NK-92 treated with Interleukin-12 subunit alpha and Interleukin-12 subunit beta, amount 100 ng/mL, for 24 hours (cell line): ENCODE results near the gene XRCC5.
"Not testable (repeated sequence)": the region's sequence is repeated elsewhere in the genome, so short reads cannot be mapped to it uniquely, and the experiment has no call there.

Experiments
- DNase-seq: peaks from one replicate; lab custom pipeline; 2025; lab: John Stamatoyannopoulos, UW

XRCC5 gene

GRCh38 chr2:216118474-216118873 is 9.3 kb downstream of the XRCC5 start:
- no peak for DNase-seq

DNA sequence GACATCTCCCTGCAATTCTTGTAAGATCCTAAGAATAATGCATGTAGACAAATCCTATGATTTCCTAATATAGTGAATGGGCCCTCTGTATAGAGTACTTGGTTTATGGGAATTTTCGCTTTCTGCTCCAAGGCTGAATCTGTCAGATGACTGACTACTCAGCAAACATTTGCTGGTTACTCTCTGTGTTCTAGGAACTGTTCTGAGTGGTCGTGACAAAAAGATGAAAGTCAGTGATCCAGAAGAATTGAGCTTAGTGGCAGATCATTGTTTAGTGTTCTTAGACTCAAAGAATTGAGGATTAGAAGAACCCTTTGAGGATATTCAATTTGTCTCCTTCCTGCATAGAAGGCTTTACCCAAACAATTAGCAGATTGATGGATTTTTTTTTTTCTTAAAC is 10.0 kb downstream of the XRCC5 start:
- DNase-seq: no peak

DNA sequence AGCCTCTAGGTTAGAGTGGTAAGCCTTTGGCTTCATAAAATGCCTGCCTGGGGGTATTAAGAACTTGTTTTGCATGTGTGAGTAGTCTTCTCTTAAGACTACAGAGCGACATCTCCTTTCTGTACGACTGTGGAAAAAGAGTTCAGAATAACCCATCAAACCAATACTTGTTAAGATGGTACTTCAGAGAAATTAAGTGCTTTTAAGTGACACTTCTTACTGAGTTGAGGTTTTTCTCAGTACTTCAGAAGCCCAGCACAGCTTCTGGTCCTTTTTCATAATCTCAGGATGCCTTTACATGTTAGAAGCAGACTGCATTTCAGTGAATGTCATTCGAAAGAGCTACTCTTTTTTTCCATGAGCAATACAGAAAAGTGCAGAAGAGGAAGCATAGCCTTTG is 10.8 kb downstream of the XRCC5 start:
- no peak for DNase-seq

DNA sequence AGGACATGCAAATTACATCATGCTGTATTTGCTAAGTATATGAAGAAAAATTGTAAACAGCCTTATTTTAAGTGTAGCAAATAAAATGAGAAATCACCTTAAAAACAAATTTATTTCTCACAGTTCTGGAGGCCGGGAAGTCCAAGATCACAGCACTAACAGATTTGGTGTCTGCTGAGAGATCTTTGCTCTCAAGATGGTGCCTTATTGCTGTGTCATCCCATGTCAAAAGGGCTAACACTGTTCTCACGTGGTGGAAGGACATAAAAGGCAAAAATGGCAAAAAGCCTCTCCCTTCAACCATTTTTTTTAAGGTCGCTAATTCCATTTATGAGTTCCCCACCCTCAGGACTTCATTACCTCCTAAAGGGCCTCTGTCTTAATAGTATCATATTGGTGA is 12.1 kb downstream of the XRCC5 start:
- DNase-seq: no peak

DNA sequence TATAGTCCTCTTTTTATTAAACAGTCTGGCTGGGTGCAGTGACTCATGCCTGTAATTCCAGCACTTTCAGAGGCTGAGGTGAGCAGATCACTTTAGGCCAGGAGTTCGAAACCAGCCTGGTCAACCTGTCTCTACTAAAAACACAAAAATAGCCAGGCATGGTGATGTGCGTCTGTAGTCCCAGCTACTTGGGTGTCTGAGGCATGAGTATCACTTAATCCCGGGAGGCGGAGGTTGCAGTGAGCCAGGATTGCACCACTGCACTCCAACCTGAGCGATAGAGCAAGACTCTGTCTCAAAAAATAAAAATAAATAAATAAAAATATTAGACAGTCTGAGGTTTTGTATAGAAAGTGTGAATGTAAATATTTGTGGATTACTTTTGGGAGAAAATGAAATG is 17.8 kb downstream of the XRCC5 start:
- DNase-seq: no peak

DNA sequence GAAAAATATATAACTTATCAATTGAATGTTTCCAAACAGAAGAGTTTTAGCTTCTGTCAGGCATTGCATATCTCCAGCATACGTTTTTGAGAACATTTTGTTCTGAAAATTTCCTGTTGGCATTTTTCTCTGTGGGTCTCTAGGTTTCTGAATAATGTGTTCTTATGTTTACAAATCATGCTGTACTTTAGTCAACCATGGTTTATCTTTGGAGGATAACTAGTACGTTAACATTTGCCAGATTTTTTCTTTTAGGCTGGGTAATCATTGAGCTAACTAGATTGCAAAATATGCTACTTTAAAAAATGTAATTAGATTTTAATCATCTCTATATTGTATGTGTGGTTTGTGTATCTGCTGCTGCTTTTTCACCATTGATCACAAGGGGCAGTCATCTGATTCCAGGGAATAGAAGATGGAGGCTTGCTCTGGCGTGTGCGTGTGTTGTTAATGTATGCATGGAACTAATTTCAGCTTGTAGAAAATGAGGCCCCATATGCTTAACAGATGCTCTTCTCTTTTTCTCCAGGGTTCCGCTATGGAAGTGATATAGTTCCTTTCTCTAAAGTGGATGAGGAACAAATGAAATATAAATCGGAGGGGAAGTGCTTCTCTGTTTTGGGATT is 21.3 kb downstream of the XRCC5 start:
- DNase-seq: no peak

- no peak for DNase-seq
Observed at GRCh38 chr2:216131175-216131926, 22.2 kb downstream of the XRCC5 start.

- no peak for DNase-seq
Observed at GRCh38 chr2:216132585-216132984, 23.4 kb downstream of the XRCC5 start.

DNA sequence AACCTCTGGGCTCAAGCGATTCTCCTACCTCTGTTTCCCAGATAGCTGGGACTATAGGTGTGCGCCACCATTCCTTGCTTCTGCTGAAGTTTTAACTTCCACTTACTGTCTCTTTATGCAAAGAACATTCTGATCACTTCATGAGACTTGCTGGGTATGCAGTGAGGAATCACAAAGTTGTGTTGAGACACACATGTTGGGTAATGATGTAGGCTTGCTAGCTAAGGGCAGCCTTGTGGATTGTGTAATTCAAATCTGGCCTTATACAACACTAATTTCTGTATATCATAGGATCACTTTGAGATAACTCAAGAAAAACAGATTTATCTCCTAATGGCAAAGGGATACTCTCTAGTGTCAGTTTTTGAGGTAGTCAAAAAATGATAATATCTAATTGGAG is 24.2 kb downstream of the XRCC5 start:
- no peak for DNase-seq

DNA sequence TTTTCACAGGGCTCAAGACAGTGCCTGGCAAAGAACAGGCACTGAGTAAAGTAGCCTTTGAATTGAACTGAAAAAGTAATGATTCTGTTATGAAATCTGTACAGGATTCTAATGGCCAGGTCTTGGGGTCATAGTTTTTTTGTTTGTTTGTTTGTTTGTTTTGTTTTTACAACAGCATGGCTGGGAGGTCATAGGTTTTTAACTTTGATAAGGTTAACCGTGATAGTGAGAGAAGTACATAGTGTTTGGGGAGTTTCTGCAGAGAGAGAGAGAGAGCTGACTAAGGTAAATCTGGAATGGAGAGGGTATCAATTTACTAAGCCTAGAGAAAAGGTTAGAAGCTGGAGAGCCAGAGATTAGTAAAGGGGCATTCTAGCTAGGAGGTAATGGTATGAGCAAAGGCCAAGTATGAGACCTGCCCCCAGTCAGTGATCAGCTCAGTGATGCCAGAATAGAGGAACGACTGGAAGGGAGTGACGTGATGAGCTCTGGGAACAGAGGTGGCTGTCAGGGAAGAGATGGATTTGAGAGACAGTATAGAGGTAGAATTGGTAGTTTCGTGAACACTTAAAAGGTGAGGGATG is 25.9 kb downstream of the XRCC5 start:
- DNase-seq: no peak

GRCh38 chr2:216139884-216140283 is 30.7 kb downstream of the XRCC5 start:
- no peak for DNase-seq

DNA sequence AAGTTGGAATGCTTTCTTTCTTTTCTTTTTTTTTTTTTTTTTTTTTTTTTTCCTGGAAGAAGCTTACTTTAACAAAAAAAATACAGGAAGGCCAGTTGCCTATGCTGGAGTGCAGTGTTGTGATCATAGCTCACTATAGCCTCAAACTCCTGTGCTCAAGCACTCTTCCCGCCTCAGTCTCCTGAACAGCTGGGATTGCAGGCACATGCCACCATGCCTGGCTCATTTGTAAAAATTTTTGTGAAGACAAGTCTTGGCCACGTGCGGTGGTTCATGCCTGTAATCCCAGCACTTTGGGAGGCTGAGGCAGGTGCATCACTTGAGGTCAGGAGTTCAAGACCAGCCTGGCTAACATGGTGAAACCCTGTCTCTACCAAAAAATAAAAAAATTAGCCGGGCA is 32.4 kb downstream of the XRCC5 start:
- DNase-seq: not testable (repeated sequence)

- DNase-seq: no peak
Observed at GRCh38 chr2:216142540-216142939, 33.4 kb downstream of the XRCC5 start.

DNA sequence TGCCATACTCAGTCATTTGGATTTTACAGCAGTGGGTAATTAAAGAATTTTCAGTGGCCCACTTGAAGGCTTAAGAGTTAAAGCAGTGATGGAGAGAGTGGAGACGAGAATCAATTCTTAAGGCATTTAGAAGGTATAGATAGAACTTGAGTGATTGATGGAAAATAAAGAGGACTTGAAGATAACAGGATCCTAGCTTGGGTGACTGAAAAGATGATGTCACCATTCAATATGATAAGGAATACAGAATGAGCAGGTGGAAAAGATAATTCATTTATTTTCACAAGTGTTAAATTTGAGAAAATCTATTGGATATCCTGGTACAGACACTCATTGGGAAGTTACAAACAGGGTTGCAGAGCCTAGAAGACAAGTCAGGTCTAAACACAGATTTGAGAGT is 35.2 kb downstream of the XRCC5 start:
- DNase-seq: no peak

DNA sequence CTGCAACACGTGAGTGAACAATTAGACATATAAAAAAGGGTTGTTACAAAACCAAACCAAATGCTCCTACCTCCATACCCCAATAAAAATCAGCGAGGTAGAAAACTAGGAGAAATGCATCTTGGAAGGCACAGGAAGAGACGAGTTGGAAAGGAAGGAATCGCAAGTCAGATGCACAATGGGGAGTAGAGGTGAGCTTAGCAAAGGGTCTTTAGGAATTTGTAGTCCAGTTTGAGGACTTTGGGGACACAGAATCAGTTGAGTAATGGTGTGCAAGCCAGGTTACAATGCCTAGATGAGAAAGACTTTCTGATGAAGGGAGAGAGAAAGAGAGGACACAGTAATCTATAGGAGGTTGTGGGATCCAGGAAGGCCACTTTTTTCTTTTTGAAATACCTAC is 35.7 kb downstream of the XRCC5 start:
- no peak for DNase-seq

GRCh38 chr2:216146573-216146972 is 37.4 kb downstream of the XRCC5 start:
- no peak for DNase-seq

DNA sequence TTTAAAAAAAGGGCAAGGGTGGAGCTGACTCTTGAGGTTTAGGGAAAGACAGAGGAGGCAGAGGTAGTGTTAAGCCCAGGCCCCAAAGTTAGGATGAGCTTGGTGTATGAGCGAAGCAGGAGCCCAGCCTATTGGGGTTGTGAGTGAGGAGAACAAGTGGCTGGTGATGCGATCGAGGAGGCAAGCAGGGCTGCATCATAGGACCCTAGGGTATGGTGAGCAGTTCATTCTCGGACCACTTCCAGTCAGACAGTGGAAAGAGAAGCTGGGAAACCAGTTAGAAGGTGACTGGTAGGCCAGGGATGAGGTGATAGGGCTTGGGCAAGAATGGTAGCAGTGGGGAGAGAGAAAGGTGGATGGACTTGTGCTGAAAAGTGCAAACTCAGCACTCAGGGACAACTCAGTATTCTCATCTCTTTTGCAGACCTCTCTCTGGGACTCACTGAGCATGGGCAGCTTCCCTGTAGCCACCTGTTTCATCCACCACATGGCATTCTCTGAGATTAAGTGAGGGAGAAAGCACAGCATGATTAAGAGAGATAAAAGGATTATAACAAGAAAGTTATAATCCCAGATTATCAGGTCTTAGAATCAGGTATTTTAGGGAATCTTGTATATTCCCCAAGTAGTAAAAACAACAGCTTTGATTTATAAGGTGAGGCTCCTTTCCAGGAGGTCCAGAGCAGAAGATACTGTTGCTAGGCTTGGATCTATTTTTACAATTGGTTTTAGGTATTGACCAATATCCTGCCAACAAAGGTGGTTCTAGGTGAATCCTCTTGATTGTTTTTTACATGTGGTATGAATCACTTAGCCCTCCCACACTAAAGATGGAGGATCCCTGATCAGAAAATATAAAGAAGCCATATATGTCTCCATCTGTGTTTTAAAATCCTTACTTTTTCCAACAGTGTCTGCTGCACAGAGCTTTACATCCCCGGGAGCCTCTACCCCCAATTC is 38.3 kb downstream of the XRCC5 start:
- DNase-seq: no peak

- no peak for DNase-seq
Observed at GRCh38 chr2:216148983-216149382, 39.8 kb downstream of the XRCC5 start.

- no peak for DNase-seq
Observed at GRCh38 chr2:216149741-216150140, 40.6 kb downstream of the XRCC5 start.

GRCh38 chr2:216151313-216152025 is 42.3 kb downstream of the XRCC5 start:
- no peak for DNase-seq

DNA sequence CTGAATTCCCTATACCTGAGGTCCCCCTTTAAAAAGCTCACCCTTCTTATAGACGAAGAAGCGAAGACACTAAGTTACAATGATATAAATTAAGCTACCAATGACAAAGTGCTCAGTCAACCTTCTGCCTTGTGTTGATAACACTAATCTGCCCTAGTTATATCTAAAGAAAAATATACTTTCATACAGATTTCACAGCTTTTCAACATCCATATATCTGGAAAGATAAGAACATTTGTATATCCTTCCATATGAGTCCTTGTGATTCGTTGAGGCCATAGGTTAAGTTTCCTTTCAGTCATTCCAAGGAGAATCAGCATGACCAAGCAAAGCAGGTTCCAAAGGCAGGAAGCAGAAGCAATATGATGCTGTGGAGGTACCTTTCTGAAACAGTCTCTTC is 46.8 kb downstream of the XRCC5 start:
- DNase-seq: no peak

- DNase-seq: no peak
Observed at GRCh38 chr2:216156822-216157221, 47.7 kb downstream of the XRCC5 start.
